H9 (cell line): ENCODE results near the gene COL4A2. TPM values are rescaled to one million over a fixed set of nuclear protein-coding genes. Genes with fewer than 3 reads are reported as not detected.

ENCODE experiments used
- DNase-seq: peaks from one replicate; pipeline ENCODE4 v3.0.0-alpha.2; 2017
- H2AFZ ChIP-seq: one replicate; pipeline ENCODE4 v1.6.1; 2013; ENCODE audit warnings: mild to moderate bottlenecking, low read length, control low read depth, moderate library complexity
- H2AK5ac ChIP-seq: 2 replicates; pipeline ENCODE4 v1.6.1; 2013; ENCODE audit warnings: low read length, control low read depth, mixed read lengths; ENCODE audit not compliant: insufficient read length
- H2BK120ac ChIP-seq: one replicate; pipeline ENCODE4 v1.6.1; 2013; ENCODE audit warnings: low read depth, mild to moderate bottlenecking, low read length, control low read depth, inconsistent platforms; ENCODE audit not compliant: poor library complexity, severe bottlenecking
- H2BK12ac ChIP-seq: 2 replicates; pipeline ENCODE4 v1.6.1; 2013; ENCODE audit warnings: low read length, control low read depth, mixed read lengths, low read depth; ENCODE audit not compliant: insufficient read length
- H2BK15ac ChIP-seq: 2 replicates; pipeline ENCODE4 v1.6.1; 2013; ENCODE audit warnings: low read depth, low read length, control low read depth
- H2BK20ac ChIP-seq: one replicate; pipeline ENCODE4 v1.6.1; 2013; ENCODE audit warnings: low read depth, mild to moderate bottlenecking, low read length, control low read depth, inconsistent platforms; ENCODE audit not compliant: poor library complexity, severe bottlenecking
- H2BK5ac ChIP-seq: 2 replicates; pipeline ENCODE4 v1.6.1; 2013; ENCODE audit warnings: low read length, control low read depth, mixed read lengths; ENCODE audit not compliant: insufficient read length
- H3K14ac ChIP-seq: 2 replicates; pipeline ENCODE4 v1.6.1; 2013; ENCODE audit warnings: low read length, control low read depth; ENCODE audit not compliant: insufficient read depth
- H3K18ac ChIP-seq: 2 replicates; pipeline ENCODE4 v1.6.1; 2013; ENCODE audit warnings: low read depth, mild to moderate bottlenecking, mixed read lengths, low read length, control low read depth; ENCODE audit not compliant: insufficient read length
- H3K23ac ChIP-seq: 2 replicates; pipeline ENCODE4 v1.6.1; 2013; ENCODE audit warnings: low read length, control low read depth, mixed read lengths, low read depth; ENCODE audit not compliant: insufficient read length
- H3K23me2 ChIP-seq: 2 replicates; pipeline ENCODE4 v1.6.1; 2013; ENCODE audit warnings: low read depth, mild to moderate bottlenecking, mixed read lengths, low read length, control low read depth; ENCODE audit not compliant: insufficient read length, poor library complexity, severe bottlenecking
- H3K27ac ChIP-seq: 2 replicates; pipeline ENCODE4 v1.5.1; 2013; ENCODE audit warnings: low read length, control low read depth, mixed read lengths, low read depth; ENCODE audit not compliant: insufficient read length
- H3K27me3 ChIP-seq: 2 replicates; pipeline ENCODE4 v1.6.1; 2013; ENCODE audit warnings: low read length, control low read depth, inconsistent platforms; ENCODE audit not compliant: insufficient read depth
- H3K4ac ChIP-seq: 2 replicates; pipeline ENCODE4 v1.6.1; 2013; ENCODE audit warnings: low read depth, mild to moderate bottlenecking, control low read depth, inconsistent platforms, low read length, moderate library complexity
- H3K4me1 ChIP-seq: 2 replicates; pipeline ENCODE4 v1.6.1; 2013; ENCODE audit warnings: low read length, control low read depth, inconsistent platforms; ENCODE audit not compliant: insufficient read depth
- H3K4me2 ChIP-seq: 2 replicates; pipeline ENCODE4 v1.6.1; 2013; ENCODE audit warnings: low read length, control low read depth, mixed read lengths; ENCODE audit not compliant: insufficient read length, insufficient read depth
- H3K56ac ChIP-seq: 2 replicates; pipeline ENCODE4 v1.6.1; 2013; ENCODE audit warnings: low read depth, mild to moderate bottlenecking, mixed read lengths, low read length, control low read depth; ENCODE audit not compliant: insufficient read length
- H3K79me1 ChIP-seq: 2 replicates; pipeline ENCODE4 v1.6.1; 2013; ENCODE audit warnings: low read depth, mild to moderate bottlenecking, moderate library complexity, low read length, control low read depth, inconsistent platforms; ENCODE audit not compliant: insufficient read depth, poor library complexity, severe bottlenecking
- H3K79me2 ChIP-seq: 2 replicates; pipeline ENCODE4 v1.6.1; 2013; ENCODE audit warnings: low read length, control low read depth, inconsistent platforms; ENCODE audit not compliant: insufficient read depth
- H3K9ac ChIP-seq: 2 replicates; pipeline ENCODE4 v1.6.1; 2013; ENCODE audit warnings: low read length, control low read depth, mixed read lengths; ENCODE audit not compliant: insufficient read length; ENCODE audit errors: extremely low read depth
- H3K9me3 ChIP-seq: one replicate; pipeline ENCODE4 v1.6.1; 2013; ENCODE audit warnings: low read depth, low read length, inconsistent platforms; ENCODE audit not compliant: control insufficient read depth
- H3T11ph ChIP-seq: one replicate; pipeline ENCODE4 v1.6.1; 2013; ENCODE audit warnings: mild to moderate bottlenecking, low read length, control low read depth, inconsistent platforms
- H4K20me1 ChIP-seq: one replicate; pipeline ENCODE4 v1.6.1; 2013; ENCODE audit not compliant: control insufficient read depth, insufficient read length, insufficient read depth
- H4K5ac ChIP-seq: 2 replicates; pipeline ENCODE4 v1.6.1; 2013; ENCODE audit warnings: low read depth, mild to moderate bottlenecking, mixed read lengths, low read length, control low read depth; ENCODE audit not compliant: insufficient read length
- H4K8ac ChIP-seq: replicated peaks from 2 replicates; pipeline ENCODE4 v1.6.1; 2013; ENCODE audit warnings: low read length, control low read depth, mixed read lengths, low read depth; ENCODE audit not compliant: insufficient read length
- H4K91ac ChIP-seq: 2 replicates; pipeline ENCODE4 v1.6.1; 2013; ENCODE audit warnings: low read depth, mild to moderate bottlenecking, moderate library complexity, mixed read lengths, low read length, control low read depth; ENCODE audit not compliant: insufficient read length
- H3K27ac Mint-ChIP-seq, 3 experiments: 2 replicates in 2 of 3; 3 replicates in 1 of 3; pipeline ENCODE4 v1.8.0; 2020 to 2021; ENCODE audit warnings: mixed read lengths in 3 of 3, mild to moderate bottlenecking in 1 of 3, moderate library complexity in 1 of 3
- H3K27me3 Mint-ChIP-seq: 2 replicates; pipeline ENCODE4 v1.8.0; 2021; ENCODE audit warnings: low read depth, mild to moderate bottlenecking, moderate library complexity, mixed read lengths
- H3K36me3 Mint-ChIP-seq, 3 experiments: 2 replicates in 2 of 3; 3 replicates in 1 of 3; pipeline ENCODE4 v1.8.0; 2020 to 2021; ENCODE audit warnings: low read depth in 3 of 3, mixed read lengths in 3 of 3; ENCODE audit not compliant: insufficient read depth in 1 of 3
- H3K4me1 Mint-ChIP-seq, 2 experiments: 2 replicates each; pipeline ENCODE4 v1.8.0; 2020; ENCODE audit warnings: mixed read lengths in 2 of 2
- H3K4me3 Mint-ChIP-seq, 2 experiments: 2 replicates in 1 of 2; 3 replicates in 1 of 2; pipeline ENCODE4 v1.8.0; 2020 to 2021; ENCODE audit warnings: mild to moderate bottlenecking in 2 of 2, mixed read lengths in 2 of 2, moderate library complexity in 1 of 2
- H3K9me3 Mint-ChIP-seq, 2 experiments: 2 replicates in 1 of 2; 3 replicates in 1 of 2; pipeline ENCODE4 v1.8.0; 2020; ENCODE audit warnings: mild to moderate bottlenecking in 2 of 2, mixed read lengths in 2 of 2, moderate library complexity in 1 of 2
- WGBS: extraction: QIAGEN DNeasy Blood & Tissue Kit; methylation state at CpG from one replicate; pipeline ENCODE4 v1.1.7; 2013; ENCODE audit warnings: missing lambda C conversion rate, low lambda C conversion rate, mixed read lengths; ENCODE audit not compliant: insufficient read length; ENCODE audit errors: extremely low coverage; 5-methylcytosine and 5-hydroxymethylcytosine counted together
- total RNA-seq: library from RNA; stranded (reverse); gene quantifications from 2 replicates; pipeline ENCODE4 v1.2.1, GENCODE V29; 2021
- TF ChIP-seq, protein P1 (sequence below): fragments of 200-600 bp; sonication (generic); conservative IDR thresholded peaks from 3 replicates; pipeline ENCODE4 v1.8.0; 2021; ENCODE audit warnings: antibody characterized with exemption, mild to moderate bottlenecking

The COL4A2 gene
- total RNA-seq, 1 experiment from 2014 or later: 76.5 TPM

GRCh38 chr13:110301083-110301482 lies 6.0 kb upstream of the COL4A2 start:
- no peak overlapping the region for H3K4me2 ChIP-seq

More at GRCh38 chr13:110301083-110301482, 6.0 kb upstream of the COL4A2 start:
- no peak overlapping the region for H3K4me3 Mint-ChIP-seq
- Histone ChIP-seq H3K9ac (no peak overlapping the region), H2BK15ac (no peak overlapping the region), H2BK5ac (no peak overlapping the region), H4K91ac (no peak overlapping the region), H3K9me3 (no peaks in the 10 kb centered on the region), H2AK5ac (no peak overlapping the region), H3K27ac (no peak overlapping the region), H4K5ac (no peak overlapping the region), H3K23me2 (no peaks in the 10 kb centered on the region), H3K4me1 (no peaks in the 10 kb centered on the region; the same call in 1 of the 2 replicates), H3K4ac (no peak overlapping the region), H2AFZ (no peak overlapping the region), H4K20me1 (no peaks in the 10 kb centered on the region), H3K27me3 (no peaks in the 10 kb centered on the region), H3K79me2 (peaks cover 2% of the 10 kb centered on the region; the same call in 1 of the 2 replicates), H3K23ac (no peak overlapping the region), H3K14ac (no peak overlapping the region), H2BK120ac (no peak overlapping the region), H4K8ac (no peak overlapping the region), H3K18ac (no peak overlapping the region), H2BK20ac (no peak overlapping the region), H3K79me1 (no peaks in the 10 kb centered on the region), H3K56ac (no peak overlapping the region), H2BK12ac (no peak overlapping the region), H3T11ph (no peak overlapping the region)
- H3K9me3 Mint-ChIP-seq: no peaks in the 10 kb centered on the region; a peak in 1 of 5 replicates
- WGBS: no CpG with 5 or more reads among the region's 5 CpGs
- H3K4me1 Mint-ChIP-seq: peaks cover 42 to 48% of the 10 kb centered on the region in 2 experiments
- no peak overlapping the region; a peak in 1 of 7 replicates for H3K27ac Mint-ChIP-seq
- H3K27me3 Mint-ChIP-seq: peaks cover 23% of the 10 kb centered on the region
- DNase-seq: no peak
- TF ChIP-seq, protein P1, sequence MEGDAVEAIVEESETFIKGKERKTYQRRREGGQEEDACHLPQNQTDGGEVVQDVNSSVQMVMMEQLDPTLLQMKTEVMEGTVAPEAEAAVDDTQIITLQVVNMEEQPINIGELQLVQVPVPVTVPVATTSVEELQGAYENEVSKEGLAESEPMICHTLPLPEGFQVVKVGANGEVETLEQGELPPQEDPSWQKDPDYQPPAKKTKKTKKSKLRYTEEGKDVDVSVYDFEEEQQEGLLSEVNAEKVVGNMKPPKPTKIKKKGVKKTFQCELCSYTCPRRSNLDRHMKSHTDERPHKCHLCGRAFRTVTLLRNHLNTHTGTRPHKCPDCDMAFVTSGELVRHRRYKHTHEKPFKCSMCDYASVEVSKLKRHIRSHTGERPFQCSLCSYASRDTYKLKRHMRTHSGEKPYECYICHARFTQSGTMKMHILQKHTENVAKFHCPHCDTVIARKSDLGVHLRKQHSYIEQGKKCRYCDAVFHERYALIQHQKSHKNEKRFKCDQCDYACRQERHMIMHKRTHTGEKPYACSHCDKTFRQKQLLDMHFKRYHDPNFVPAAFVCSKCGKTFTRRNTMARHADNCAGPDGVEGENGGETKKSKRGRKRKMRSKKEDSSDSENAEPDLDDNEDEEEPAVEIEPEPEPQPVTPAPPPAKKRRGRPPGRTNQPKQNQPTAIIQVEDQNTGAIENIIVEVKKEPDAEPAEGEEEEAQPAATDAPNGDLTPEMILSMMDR: no peak
- peaks cover 0 to 2% (median 2%) of the 10 kb centered on the region in 3 experiments; a peak in 5 of 7 replicates for H3K36me3 Mint-ChIP-seq
